Fibroblast of lung (primary cell): ENCODE data around the gene AKAP10. TPM values are rescaled to one million over a fixed set of nuclear protein-coding genes. Genes with fewer than 3 reads are reported as not detected.
A peak's percentile ranks its signal among the peaks of the same experiment; 100 is the strongest.

Experiments used
- DNase-seq, 2 donors: peaks; one replicate each; pipeline versions ENCODE4 v3.0.0 to v3.0.0-alpha.2; 2010; ENCODE audit warnings: low read depth in 2 of 2
- H2AFZ ChIP-seq: 2 replicates; pipeline ENCODE4 v1.5.1; 2012; ENCODE audit warnings: low read length, control low read depth, inconsistent platforms
- H3K27ac ChIP-seq: 2 replicates; pipeline ENCODE4 v1.5.1; 2011; ENCODE audit warnings: low read length, control low read depth; ENCODE audit not compliant: insufficient read depth
- H3K27me3 ChIP-seq: 2 replicates; pipeline ENCODE4 v1.5.1; 2011; ENCODE audit warnings: mild to moderate bottlenecking, low read length; ENCODE audit not compliant: control insufficient read depth, insufficient read depth
- H3K36me3 ChIP-seq: 2 replicates; pipeline ENCODE4 v1.5.1; 2011; ENCODE audit warnings: low read length; ENCODE audit not compliant: control insufficient read depth, insufficient read depth
- H3K4me1 ChIP-seq: 2 replicates; pipeline ENCODE4 v1.5.1; 2011; ENCODE audit warnings: low read length; ENCODE audit not compliant: control insufficient read depth, insufficient read depth; ENCODE audit errors: extremely low read depth
- H3K4me2 ChIP-seq: 2 replicates; pipeline ENCODE4 v1.5.1; 2011; ENCODE audit warnings: low read length, control low read depth; ENCODE audit not compliant: insufficient read depth; ENCODE audit errors: extremely low read depth
- H3K4me3 ChIP-seq, 4 experiments: fragments of 200-600 bp in 1 of 4; sonication (generic) in 1 of 4; replicated peaks in 1 of 4; 2 replicates each; pipeline ENCODE4 v1.5.1; 2011 to 2016; ENCODE audit warnings: low read length in 4 of 4, low read depth in 3 of 4, mild to moderate bottlenecking in 3 of 4, control low read depth in 2 of 4, inconsistent platforms in 1 of 4, mixed read lengths in 1 of 4; ENCODE audit not compliant: insufficient read depth in 1 of 4; ENCODE audit errors: control extremely low read depth in 1 of 4
- H3K79me2 ChIP-seq: 2 replicates; pipeline ENCODE4 v1.5.1; 2012; ENCODE audit warnings: mild to moderate bottlenecking, low read length, inconsistent platforms; ENCODE audit not compliant: control insufficient read depth, insufficient read depth
- H3K9ac ChIP-seq: 2 replicates; pipeline ENCODE4 v1.5.1; 2011; ENCODE audit warnings: mild to moderate bottlenecking, low read length, control low read depth; ENCODE audit not compliant: insufficient read depth
- H3K9me3 ChIP-seq: 2 replicates; pipeline ENCODE4 v1.5.1; 2012; ENCODE audit warnings: low read depth, low read length; ENCODE audit not compliant: control insufficient read depth, insufficient read depth
- H4K20me1 ChIP-seq: 2 replicates; pipeline ENCODE4 v1.5.1; 2011; ENCODE audit warnings: low read length; ENCODE audit not compliant: control insufficient read depth, insufficient read depth; ENCODE audit errors: extremely low read depth
- EZH2 ChIP-seq: IDR thresholded peaks from 2 replicates; pipeline ENCODE4 v1.5.1; 2012; ENCODE audit warnings: low read length, control low read depth, mild to moderate bottlenecking; ENCODE audit errors: missing control alignments
- polyA plus RNA-seq, 2 donors: library from polyadenylated mRNA; depleted of rRNA in 1 of 2; stranded (reverse) in 1 of 2; unstranded in 1 of 2; fragments of >200 nt; gene quantifications; 2 replicates each; pipeline ENCODE4 v1.2.1, GENCODE V29; 2011 to 2012; ENCODE audit warnings: missing spikeins in 1 of 2
- total RNA-seq: library from RNA; depleted of rRNA; stranded (reverse); fragments of >200 nt; gene quantifications from 2 replicates; pipeline ENCODE4 v1.2.1, GENCODE V29; 2014
- TF ChIP-seq, protein P1 (sequence below), 2 donors: IDR thresholded peaks in 1 of 2; conservative IDR thresholded peaks in 1 of 2; 1 replicate in 1 of 2; 2 replicates in 1 of 2; pipeline ENCODE4 v1.5.1; 2011 to 2012; ENCODE audit warnings: low read length in 2 of 2, control low read depth in 1 of 2, inconsistent platforms in 1 of 2, low read depth in 1 of 2, mild to moderate bottlenecking in 1 of 2

The AKAP10 gene
- total and polyA plus RNA-seq, 2 donors (not counting 1 experiment from before 2014, with no cell fraction given): 19.0 to 29.2 TPM

DNA sequence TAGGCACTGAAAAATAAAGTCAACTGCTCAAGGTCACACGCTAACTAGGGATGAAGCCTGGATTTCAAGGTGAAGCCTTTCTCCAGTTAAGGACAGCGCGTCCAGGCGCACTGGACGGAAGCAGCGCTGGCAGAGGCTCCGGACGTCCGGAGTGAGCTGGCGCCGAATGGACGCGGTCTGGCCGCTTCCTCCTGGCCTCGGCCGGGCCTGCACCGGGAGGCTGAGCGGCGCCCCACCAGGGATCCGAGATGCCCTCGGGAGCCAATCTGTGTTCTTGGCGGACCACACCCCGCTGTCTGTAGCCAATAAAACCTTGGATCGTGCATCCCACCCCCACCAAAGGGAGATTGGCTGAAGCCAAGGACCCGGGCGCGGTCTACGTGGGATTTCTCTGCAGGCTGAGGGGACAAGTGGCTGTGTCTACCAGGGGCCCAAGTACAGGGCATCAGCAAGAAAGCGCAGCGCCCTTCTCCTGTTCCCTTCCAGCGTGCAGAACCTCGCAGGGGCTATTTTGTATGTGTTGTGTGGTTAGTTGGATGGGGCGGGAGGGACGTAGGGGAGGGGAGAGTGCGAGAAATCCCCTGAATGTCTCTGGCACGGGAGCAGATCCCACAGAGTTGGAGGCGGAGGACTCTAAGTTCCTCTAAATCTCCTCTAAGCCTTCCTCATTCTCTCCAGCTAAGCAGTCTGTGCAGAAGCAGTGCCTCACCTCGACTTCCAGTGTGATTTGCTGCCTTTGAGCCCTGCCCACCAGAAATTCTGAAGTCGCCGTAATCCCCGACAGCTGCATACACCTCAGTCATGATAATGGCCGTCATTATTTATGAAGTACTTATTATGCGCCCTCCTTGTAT, 2.5 kb upstream of the AKAP10 start:
- peaks cover 4% of the 10 kb centered on the region for H3K4me1 ChIP-seq
- H3K27me3 ChIP-seq: no peaks in the 10 kb centered on the region
- H3K9me3 ChIP-seq: no peaks in the 10 kb centered on the region
- no peaks in the 10 kb centered on the region for H3K36me3 ChIP-seq
- no peak for TF ChIP-seq EZH2
- TF ChIP-seq, protein P1, sequence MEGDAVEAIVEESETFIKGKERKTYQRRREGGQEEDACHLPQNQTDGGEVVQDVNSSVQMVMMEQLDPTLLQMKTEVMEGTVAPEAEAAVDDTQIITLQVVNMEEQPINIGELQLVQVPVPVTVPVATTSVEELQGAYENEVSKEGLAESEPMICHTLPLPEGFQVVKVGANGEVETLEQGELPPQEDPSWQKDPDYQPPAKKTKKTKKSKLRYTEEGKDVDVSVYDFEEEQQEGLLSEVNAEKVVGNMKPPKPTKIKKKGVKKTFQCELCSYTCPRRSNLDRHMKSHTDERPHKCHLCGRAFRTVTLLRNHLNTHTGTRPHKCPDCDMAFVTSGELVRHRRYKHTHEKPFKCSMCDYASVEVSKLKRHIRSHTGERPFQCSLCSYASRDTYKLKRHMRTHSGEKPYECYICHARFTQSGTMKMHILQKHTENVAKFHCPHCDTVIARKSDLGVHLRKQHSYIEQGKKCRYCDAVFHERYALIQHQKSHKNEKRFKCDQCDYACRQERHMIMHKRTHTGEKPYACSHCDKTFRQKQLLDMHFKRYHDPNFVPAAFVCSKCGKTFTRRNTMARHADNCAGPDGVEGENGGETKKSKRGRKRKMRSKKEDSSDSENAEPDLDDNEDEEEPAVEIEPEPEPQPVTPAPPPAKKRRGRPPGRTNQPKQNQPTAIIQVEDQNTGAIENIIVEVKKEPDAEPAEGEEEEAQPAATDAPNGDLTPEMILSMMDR (conservative IDR thresholded peaks at IDR 0.05 in 1 of 2, IDR thresholded peaks at IDR 0.05 in 1 of 2; ENCODE audit: low read depth in 1 of 2, low read length in 2 of 2): no peak
- no peak for DNase-seq
- peaks cover 23% of the 10 kb centered on the region for H3K79me2 ChIP-seq
- no peak overlapping the region for H3K27ac ChIP-seq
- no peak overlapping the region for H2AFZ ChIP-seq
- no peak overlapping the region for H3K9ac ChIP-seq
- H3K4me2 ChIP-seq: no peak overlapping the region
- H3K4me3 ChIP-seq: no peak overlapping the region
- H4K20me1 ChIP-seq: no peaks in the 10 kb centered on the region

GRCh38 chr17:19978805-19979211, 1.2 kb upstream of the AKAP10 start:
- Histone ChIP-seq H3K27ac (no peak overlapping the region), H3K9me3 (no peaks in the 10 kb centered on the region), H3K4me1 (peaks cover 4% of the 10 kb centered on the region), H3K79me2 (peaks cover 37% of the 10 kb centered on the region), H3K36me3 (no peaks in the 10 kb centered on the region), H3K27me3 (no peaks in the 10 kb centered on the region), H3K4me3 (no peak overlapping the region), H3K4me2 (no peak overlapping the region), H2AFZ (no peak overlapping the region), H3K9ac (no peak overlapping the region), H4K20me1 (no peaks in the 10 kb centered on the region)
- TF ChIP-seq EZH2: no peak
- no peak for DNase-seq

DNA sequence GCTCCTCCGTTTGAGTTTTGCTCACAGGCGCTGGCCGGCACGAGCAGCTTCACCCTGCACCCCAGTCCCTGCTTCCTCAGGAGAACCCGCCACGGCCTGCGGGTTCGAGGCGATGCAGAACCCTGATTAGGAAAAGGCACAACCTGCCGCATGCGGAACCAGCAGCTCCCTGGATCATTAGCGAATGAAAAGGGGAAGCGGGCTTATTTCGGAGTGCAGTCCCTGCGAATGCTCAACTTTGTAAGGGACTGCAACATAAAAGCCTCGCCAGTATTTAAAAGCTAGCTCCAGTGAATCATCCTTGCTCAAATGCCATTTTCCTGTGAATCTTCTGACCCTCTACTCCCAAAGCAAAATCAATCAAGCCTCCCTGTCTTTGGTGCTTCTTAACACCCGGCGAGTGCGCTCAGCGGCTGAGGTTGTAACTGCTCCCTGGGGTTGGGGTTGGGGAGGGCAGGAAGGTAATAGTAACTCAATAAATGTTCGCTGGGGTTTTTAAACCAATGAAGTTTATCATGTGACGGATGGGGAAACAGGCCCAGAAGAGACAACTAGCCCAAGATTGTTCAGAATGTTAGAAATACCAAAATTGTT, 678 bp upstream of the AKAP10 start:
- H3K4me3 ChIP-seq: peak overlapping the region; percentile 63 to 99 (median 88)
- peaks cover 42% of the 10 kb centered on the region for H3K79me2 ChIP-seq
- H2AFZ ChIP-seq: peak overlapping the region; percentile 93
- H3K9me3 ChIP-seq: no peaks in the 10 kb centered on the region
- peak overlapping the region; percentile 89 for H3K9ac ChIP-seq
- peak in 1 of 2 donors; percentile 17 for DNase-seq
- H3K4me2 ChIP-seq: peak overlapping the region; percentile 84
- peak overlapping the region; percentile 70 for H3K27ac ChIP-seq
- TF ChIP-seq, protein P1 (conservative IDR thresholded peaks at IDR 0.05 in 1 of 2, IDR thresholded peaks at IDR 0.05 in 1 of 2; ENCODE audit: low read depth in 1 of 2, low read length in 2 of 2): no peak
- no peak for TF ChIP-seq EZH2
- no peaks in the 10 kb centered on the region for H3K27me3 ChIP-seq
- peaks cover 2% of the 10 kb centered on the region for H4K20me1 ChIP-seq
- H3K36me3 ChIP-seq: no peaks in the 10 kb centered on the region
- H3K4me1 ChIP-seq: peaks cover 4% of the 10 kb centered on the region
